Glomerular endothelial cell (primary cell): Measurements from ENCODE around the gene LRP1B. TPM values are rescaled to one million over a fixed set of nuclear protein-coding genes. Genes with fewer than 3 reads are reported as not detected.
"Not testable (repeated sequence)": the region's sequence is repeated elsewhere in the genome, so short reads cannot be mapped to it uniquely, and the experiment has no call there.

ENCODE experiments used
- DNase-seq: peaks from one replicate; pipeline ENCODE4 v3.0.0-alpha.2; 2011; ENCODE audit warnings: low read depth, low spot score; ENCODE audit errors: extremely low read depth
- total RNA-seq: library from RNA; depleted of rRNA; stranded (reverse); fragments of >200 nt; gene quantifications from 2 replicates; pipeline ENCODE4 v1.2.3, GENCODE V29; 2015

LRP1B gene
- total RNA-seq, 1 donor from 2014 or later = not detected

DNA sequence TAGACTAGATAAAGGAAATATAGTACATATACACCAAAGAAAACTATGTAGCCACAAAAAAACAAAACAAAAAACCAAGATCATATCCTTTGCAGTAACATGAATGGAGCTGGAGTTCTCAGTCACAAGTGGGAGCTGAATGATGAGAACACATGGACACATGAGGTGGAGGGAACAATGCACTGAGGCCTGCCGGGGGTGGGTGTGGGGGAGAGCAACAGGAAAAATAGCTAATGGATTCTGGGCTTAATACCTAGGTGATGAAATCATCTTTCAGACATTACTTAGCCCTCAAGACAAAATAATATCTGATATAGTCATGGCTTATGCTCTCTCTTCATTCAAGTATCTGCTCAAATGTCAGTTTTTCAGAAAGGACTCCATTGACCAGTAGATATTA lies 930.6 kb downstream of the LRP1B start:
- DNase-seq = no peak

- no peak for DNase-seq
Measured at GRCh38 chr2:141199711-141200110, 931.1 kb downstream of the LRP1B start.

DNA sequence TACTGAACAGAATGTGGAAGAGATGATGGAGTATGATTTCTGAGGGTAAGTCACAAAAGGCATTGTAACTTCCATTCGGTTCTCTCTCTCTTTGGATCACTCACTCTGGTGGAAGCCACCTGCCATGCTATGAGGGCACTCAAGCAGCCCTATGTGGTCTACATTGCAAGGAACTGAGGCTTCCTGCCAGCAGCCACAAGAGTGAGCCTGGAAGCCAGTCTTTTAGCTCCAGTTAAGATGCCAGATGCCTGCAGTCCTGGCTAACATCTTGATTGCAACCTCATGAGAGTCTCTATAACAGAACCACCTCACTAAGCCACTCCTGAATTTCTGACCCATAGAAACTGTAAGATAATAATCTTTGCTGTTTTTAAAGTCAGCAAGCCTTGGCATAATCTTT lies 935.7 kb downstream of the LRP1B start:
- DNase-seq = no peak

DNA sequence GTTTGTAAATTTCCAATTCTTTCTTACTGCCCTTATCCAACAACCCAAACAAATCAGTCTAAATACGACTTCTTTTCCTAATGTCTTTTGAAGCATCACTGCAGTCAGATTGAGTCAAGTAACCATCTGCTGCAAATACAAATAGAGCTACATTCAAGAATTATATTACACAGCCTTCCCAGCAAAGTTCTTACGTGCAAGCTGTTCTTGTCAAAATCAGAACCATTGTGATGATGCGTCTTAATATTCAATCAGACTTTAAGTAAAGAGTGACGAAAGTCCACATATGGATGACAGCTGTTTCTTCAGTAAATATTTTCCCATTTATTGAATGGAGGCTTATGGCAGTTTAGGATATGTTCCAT lies 943.8 kb downstream of the LRP1B start:
- no peak for DNase-seq

DNA sequence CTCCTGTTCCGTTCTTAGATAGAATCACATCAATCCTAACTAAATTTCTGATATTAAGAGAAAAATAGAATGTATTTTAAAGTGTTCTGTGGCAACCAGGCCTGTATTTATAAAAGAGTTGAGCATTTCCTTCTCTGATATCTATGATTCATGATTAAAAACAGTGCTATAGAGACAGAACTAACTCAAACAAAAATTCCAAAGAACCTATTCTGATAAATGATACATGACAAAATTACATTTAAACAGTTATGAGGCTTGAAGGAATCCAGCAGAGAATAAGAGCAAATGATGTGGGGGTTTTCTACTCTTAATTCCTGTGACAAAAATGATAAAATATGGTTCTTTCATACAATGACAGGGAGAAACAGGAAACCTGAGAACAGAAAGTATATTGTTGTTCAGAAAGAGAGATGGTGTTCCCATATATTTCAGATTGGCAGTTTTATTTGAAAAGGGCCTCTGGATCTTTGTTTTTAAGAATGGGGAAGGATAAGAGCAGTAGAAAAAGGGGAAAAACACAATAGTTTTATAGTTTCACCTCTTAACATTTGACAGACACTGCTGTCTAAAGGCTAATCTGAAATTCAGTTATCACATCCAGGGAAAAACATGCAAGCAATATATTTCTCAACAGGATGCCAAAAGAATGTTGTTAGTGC lies 944.3 kb downstream of the LRP1B start:
- no peak for DNase-seq

DNA sequence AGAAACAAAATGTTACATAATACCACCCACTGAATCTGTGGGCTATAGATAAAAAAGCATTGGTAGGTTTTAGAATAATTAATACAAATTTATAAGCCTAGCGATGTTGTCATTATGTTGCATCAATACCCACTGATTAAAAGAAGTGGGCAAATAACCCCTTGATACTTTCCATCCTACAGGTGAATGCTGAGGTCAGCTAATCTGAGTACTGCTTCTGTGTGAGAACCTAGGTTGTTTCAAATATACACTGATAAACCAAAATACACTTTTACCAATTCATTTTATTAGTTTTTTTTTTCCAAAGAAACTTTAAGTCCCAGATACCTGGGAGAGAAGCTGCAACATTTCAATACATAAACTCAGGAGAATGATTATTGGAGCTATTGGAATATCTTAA lies 948.6 kb downstream of the LRP1B start:
- no peak for DNase-seq

GRCh38 chr2:141169117-141169516 lies 961.7 kb downstream of the LRP1B start:
- not testable (repeated sequence) for DNase-seq

GRCh38 chr2:141162314-141162713 lies 968.5 kb downstream of the LRP1B start:
- no peak for DNase-seq

DNA sequence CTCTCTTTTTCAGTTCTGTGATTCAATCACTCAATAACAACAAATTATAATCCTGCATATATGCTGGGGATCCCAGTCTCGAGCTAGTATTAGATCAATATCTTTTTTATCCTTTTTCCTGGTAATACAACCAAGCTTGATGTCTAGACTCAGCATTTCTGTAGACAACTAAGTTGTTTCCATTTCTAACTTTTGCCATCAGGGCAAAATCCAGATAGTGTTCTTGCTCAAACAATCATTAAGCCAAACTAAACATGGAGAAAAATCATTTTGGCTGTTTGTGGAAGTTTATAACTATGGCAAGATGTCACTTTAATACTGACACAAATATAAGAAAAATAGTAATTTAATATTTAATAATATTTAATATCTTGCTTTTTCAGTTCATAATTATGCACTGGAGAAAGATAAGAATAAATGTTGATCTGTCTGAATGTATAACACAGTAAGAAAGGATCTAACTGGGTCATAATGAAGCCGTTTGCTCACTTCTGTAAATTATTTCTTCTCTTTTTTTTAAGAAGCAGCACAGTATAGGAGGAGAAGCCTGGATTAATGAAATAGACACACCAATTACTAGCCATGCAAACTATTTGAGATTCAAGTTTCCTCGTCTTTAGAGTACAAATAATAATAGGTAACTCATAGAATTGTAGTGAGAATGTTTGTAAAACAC lies 979.1 kb downstream of the LRP1B start:
- no peak for DNase-seq

GRCh38 chr2:141142025-141142424 lies 988.8 kb downstream of the LRP1B start:
- no peak for DNase-seq

DNA sequence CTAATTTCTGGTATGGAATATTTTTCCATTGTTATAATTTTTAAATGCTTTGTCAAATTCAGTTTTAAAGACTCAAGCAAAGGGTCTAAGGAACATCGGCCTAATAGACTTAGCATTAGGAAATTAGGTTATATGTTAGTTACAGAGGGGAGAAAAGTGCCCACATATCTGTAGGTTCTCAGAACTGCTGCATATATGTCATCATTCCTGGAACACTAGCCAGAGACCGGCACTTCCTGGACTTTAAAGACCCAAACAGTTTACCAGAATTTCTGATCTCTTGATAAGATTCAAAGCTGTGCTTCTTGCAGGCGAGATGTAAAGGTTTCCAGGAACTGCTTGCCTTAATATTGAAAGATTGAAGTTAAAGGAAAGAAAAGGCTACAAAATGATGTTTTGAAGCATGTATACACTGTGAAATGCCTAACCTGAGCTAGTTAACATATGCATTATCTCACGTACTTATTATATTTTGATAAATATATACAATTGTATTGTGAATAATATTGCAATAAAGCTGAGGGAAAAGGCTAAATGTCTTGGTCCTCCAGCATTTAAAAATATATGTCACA lies 993.6 kb downstream of the LRP1B start:
- no peak for DNase-seq

GRCh38 chr2:141133883-141134282 lies 996.9 kb downstream of the LRP1B start:
- no peak for DNase-seq

- DNase-seq = no peak
Measured at GRCh38 chr2:141125432-141125831, 1005.4 kb downstream of the LRP1B start.

- DNase-seq = no peak
Measured at GRCh38 chr2:141118836-141119235, 1012.0 kb downstream of the LRP1B start.

DNA sequence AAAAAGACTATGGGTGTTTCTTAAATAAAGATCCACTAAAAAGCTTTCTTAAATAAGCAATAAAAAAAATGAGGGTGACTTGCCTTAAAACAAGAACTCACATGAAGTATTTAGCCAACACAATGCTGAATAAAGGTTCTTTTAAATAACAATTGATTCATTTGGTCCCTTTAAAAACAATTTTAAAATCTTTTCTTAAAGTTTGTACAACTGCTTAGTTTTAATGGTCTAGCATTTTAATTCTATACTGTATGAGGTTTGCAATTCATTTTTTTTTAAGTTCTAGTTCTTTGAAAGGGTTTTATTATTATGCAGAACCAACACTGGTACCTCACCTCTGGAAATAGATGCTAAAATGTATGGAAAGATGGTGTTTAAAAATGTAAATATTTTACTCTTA lies 1017.5 kb downstream of the LRP1B start:
- no peak for DNase-seq

GRCh38 chr2:141109633-141110032 lies 1021.2 kb downstream of the LRP1B start:
- DNase-seq = no peak

DNA sequence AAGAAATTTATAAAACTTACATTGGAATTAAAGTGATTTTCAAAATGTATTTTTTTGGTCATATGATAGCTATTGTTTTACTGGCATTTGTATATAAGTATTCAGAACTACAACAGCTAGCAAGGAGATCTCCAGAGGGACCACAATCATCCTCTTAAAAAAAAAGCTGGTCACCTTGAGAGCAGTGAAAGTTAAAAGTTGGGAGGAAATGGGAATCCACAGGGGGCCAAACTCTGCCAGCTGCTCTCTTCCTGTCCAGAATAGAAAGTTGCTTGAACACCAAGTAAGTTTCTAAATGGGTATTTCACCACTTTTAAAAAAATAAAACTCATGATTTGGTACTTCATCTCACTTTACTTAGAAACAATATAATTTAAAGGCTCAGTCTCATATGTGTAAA lies 1025.1 kb downstream of the LRP1B start:
- DNase-seq = no peak

GRCh38 chr2:141103216-141103615 lies 1027.6 kb downstream of the LRP1B start:
- no peak for DNase-seq

- DNase-seq = no peak
Measured at GRCh38 chr2:141079231-141079630, 1051.6 kb downstream of the LRP1B start.

- no peak for DNase-seq
Measured at GRCh38 chr2:141075753-141076152, 1055.1 kb downstream of the LRP1B start.

DNA sequence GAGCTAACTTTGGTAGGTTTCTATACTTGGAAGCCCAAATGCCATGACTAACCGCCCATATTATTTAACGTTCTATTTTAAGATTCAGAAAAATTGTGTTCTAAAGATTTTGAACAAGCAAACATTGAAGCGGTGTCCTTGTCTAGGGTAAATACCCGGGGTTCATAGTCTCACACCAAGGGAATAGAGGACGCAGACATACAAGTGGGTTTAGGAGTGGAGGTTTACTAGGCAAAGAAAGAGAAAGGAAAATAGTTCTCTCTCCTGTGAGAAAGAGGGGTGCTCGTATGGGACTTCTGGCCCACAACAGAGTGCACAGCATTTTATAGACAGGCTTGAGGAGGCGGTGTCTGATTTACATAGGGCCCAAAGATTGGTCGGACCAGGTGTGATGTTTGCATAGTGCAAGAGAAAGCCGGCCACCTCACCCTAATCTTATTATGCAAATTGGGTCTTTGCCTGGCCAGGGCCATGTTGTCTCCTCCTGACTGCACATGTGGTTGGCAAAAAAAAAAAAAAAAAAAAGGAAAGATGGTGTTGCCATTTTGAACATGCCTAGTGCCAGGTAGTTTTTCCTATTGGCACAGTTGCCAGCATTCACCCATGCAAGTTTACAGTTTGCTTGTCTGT lies 1062.6 kb downstream of the LRP1B start:
- no peak for DNase-seq

DNA sequence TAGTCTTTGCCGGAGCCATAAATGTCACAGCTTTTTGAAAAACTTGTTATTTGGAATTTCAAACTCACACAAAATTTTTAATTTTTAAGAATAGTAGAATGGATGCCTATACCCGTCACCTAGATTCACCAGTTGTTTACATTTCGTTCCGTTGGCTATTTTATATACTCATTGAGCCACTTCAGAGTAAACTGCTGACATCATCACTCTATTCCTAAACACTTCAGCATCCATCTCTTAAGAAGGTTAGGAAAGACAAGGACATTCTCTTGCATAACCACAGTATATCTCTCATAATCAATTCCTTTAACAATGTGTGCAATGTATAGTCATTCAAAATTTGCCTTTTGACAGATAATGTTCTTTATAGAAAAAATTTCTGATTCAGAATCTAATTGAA lies 1065.8 kb downstream of the LRP1B start:
- DNase-seq = no peak
